ENCODE measurements around the gene CACNA2D3.

Gene CACNA2D3

DNA sequence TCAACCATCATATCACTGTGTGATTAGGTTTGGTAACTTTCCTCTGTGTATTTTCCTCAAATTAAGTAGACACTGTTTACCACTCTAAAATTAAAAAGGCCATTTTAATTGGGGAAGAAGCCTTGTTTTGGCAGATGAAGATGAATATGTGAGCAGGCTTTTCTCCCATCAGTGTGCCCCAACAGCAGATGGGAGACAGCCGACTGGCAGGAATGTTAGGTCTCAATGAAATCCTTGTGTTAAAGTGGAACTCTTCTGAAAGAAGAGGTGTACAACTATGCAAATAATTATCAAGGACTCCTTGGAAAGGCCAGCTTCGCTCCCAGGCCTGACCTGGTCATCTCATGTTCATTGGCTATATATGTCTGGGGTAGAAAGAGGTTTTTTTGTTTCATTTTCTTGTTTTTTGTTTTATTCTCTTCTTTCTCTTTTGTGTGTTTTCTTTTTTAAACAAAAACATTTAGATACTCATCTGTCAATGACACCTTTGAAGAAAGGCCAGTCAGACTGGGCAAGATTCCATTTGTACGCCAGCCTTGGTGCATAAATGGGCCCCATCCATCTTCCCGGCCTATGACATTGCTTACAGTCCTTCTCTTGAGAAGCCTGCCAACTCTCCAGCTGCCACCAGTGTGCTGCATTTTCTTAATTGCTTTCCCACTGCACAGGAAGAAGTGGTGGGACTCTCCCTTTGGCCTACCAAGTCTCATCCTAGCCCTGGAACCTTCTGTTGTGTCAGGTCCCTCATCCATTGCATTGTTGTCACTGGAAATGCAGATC, 779.7 kb downstream of the CACNA2D3 start:
- DNase-seq: no peak

DNA sequence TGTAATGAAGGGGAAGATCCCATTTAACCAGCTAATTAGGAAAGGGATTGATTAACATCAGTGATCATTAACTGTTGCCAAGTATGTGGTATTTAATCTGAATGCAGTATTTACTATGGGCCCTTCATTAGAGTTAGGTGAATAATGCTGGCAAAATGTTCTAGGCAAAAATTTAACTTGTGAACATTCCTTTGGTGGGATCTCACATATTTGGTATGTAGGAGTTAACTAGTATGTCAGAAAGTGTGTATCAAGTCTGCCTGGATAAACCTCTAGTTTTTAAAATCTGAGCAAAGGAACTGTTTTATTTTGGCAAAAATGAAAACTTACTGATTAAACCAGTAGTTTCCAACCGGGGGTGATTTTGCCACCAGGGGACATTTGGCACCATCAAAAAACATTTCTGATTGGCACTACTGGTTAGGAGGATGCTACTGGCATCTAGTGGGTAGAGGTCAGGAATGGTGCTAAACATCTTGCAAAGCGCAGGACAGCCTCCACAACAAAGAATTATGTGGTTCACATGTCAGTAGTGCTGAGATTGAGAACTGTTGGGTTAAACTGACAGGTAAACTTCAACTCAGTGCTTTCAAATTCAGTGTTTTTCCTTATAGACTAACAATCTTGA, 783.0 kb downstream of the CACNA2D3 start:
- no peak for DNase-seq

DNA sequence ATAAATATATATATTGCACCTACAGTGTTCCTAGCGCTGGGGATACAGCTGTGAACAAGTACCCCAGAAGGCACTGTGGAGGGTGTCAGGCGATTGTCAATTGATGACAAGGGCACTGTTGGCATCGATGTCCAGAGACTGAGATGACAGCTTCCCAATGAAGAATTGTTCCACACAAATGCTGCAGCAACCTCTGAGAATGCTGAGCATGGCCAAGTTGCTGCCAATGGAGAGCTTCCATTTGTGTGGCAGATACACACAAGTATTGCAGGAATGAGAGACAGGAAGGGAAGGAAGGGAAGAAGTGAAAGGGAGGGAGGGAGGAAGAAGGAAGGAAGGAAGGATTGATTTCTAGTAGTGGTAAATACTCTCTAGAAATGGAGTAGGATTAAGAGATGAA, 783.6 kb downstream of the CACNA2D3 start:
- DNase-seq: no peak

DNA sequence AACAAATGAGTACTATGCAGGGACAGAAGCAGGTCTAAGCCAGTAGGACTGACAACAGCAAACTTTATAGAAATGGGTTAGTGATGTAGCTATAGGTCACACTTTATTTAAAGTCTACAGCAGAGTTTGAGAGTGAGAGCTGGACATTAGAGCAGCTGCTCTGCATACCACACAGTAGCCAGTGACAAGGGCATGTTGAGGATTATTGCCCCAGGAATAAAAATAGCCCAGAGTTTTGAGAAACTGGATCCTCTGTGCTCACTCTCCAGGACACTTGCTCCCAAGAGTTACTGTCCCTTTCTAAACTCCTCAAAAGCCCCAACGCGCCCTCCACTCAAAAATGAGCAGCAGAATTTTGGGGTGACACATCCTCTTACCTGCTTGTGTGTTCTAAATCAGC, 784.4 kb downstream of the CACNA2D3 start:
- no peak for DNase-seq

DNA sequence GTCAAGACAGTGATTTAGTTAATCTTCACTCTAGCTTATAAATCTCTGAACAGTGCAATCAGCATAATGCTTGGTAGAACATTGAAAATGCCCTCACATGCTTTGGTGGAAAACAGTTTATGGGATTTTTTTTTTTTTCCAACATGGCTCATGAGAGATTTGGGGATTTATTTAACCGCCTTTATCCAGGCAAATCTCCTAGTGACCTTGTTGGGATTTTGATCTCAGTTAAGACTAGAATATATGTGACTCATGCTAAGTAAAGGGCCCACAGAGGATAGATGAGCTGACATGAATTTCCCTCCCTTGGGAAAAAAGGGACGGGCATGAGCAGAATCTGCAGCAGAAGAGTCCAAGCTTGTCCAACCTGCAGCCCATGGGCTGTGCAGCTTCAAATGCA, 786.8 kb downstream of the CACNA2D3 start:
- no peak for DNase-seq

DNA sequence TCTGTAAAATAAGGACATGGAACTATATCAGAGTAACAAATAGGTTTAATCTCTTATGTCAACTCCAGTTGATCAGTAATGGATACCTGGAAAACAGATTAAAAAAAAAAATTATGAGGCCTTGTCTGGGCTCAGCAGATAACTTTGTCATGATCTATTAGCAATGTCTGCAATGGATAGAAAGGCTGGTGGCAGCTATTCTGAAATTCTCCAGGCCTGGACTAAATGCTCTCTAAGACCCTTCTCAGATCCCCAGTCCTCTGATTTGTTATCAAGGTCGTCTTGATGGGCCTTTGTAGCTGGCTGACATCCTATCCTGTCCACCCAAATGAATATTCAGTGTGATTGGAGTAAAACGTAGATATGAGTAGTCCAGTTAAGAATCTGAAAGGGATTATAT, 791.8 kb downstream of the CACNA2D3 start:
- no peak for DNase-seq

DNA sequence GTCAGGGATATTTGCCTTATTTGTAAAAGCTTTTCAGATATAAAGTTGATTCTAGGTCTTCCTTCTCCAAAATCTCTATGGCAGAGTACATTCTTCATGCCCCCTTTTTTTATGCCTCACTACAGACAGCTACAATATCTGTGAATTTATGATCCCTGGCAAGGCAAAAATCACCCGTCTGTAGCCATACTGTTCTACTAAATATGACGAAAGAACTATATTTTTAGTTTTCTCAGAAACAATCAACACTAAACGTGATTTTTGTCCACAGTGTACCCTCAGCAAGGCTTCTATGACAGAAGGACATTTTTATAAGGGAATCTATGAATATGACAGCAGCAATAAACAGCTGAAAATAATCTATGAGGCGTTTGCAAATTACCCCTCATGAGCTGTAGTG, 792.8 kb downstream of the CACNA2D3 start:
- no peak for DNase-seq

DNA sequence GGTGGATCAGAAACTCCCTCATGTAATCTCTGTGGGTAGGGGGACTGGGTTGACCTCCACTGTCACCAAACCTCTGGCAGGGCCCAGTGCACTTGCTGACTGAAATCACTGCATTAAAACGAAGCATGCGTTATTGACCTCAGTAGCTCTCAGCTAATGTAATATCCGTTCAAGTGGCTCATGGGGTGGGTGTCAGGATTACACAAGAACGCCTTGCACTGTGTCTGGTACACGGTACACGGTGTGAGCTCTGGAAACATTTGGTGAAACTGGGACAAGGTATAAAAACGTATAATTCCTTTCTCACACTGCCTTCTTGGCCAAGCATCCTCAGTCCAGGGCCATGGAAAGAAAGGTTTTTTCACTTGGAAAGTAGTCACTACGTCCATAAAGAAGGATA, 793.6 kb downstream of the CACNA2D3 start:
- no peak for DNase-seq

DNA sequence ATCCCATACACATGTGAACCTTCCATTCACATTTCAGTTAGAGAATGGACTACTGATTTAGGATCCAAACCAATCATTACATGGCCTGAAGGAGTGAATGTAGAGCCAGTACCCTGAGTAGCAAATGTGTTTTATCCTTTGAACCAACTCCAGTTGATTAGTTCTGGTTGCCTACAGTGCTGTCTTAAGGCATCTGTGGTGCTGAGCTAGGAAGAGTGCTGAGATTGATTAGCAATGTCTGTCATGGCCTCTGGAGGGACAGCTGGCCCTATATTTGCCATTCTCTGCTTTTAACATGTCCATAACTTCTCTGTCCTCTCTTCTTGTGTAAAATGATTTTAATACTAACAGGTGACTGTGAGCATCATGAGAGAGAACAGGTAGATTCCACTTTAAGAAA, 794.4 kb downstream of the CACNA2D3 start:
- DNase-seq: no peak

DNA sequence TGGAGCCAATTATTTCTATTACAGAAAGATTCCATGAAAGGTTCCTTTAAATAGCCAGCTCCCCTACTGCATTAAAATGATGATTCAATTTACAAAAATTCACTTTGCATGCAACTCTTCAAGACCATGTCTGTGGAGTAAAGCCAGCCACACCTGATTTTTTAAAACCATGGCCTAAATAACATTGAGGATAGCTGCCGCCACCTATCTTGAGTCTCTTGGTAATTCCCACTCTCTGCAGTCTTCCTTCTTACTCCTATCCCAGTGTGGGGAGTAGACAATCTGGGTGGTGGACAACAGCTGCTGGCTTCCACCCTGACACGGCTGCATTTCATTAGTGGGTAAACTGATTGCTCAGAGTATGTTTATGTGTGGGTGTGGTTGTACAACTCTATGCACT, 794.8 kb downstream of the CACNA2D3 start:
- no peak for DNase-seq

DNA sequence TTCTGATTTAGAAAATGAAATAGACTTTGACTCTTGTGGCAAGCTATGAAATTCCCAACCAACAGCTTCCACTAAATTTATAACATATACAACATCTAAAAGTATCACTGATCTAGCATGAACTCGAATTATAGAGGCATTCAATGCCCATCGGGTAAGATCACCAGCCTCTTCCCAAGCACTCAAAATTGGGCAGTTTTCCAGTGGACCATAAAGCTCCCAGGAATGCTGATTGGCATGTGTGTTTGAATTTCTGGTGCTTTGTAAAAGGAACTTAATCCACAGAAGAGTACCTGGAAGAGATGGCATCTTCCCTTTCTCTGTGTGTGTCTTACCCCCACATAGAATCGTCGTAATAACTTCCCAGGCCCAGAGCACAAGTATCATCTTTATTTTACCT, 795.5 kb downstream of the CACNA2D3 start:
- no peak for DNase-seq

DNA sequence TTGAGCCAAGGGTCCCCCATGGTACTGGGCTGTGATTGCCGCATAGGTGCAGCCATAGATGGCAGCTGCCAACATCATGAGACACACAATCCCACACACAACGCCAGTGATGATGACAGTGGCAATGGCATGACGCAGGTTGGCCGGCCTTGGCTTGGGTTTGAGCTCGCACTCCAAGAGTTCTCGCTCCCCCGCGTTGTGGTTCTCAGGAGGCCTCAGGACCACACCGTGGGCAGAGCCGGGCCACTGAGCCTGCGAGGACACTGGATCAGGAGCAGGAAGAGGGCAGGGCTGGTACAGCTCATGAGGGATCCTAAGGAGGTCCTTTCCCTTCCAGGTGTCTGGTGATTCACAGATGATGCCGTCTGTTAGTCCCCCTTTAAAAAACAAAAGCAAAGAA, 796.2 kb downstream of the CACNA2D3 start:
- no peak for DNase-seq

DNA sequence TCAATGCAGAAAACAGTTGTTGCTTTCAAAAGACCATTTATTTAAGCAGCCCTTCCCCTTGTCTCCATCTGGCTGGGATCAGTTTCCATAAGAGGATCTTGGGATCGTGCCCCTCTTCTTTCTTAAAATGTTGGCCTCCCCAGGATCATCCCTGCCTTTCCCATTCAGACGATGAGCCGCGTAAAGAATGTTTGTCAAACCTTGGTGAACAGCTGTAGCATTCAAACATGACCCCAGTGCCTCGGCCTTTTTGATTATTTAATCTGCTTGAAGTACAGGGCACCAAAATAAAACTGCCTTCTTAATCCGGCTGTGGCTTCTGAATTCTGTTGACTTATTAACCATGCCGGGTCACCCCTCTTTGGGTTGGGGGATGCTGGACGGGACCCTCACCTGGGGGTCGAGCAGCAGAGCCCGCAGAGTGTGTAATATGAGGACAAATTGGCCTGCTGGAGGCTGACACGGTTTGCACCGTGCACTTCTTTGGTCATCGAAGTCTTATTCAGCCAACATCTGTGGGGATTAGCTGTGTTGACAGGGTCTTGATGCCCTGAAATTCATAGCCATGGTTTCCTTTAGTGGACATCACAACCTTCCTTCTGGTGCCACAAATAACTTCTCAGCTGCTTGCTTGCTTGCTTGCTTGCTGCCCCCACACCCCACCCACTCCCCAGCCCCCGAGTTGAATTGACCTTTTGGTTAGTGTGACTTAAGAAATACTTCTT, 805.9 kb downstream of the CACNA2D3 start, which contains the start of gene LRTM1:
Gene LRTM1 (minus strand): TSS at position 14 of the 725 bp plus-strand sequence. CDS start 148 bp downstream, outside the sequence.
- no peak for DNase-seq

DNA sequence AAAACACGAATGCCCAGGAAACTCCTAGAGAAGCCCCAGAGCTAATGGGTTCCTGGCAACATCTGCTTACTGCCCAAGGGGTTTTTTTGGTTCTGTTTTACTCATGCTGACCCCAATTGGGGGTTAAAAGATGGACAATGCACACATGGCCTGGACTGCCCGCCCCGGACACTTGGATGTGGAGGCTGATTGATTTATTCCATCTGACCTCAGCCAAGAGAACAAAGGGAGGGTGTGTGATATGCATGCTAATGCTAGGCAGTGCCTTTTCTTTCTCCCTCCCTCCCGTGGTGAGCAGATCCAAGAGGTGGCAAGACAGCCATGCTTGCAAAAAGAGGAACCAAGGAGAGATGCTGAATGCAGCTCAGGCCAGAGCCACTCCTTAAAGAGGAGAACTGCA, 808.8 kb downstream of the CACNA2D3 start:
- no peak for DNase-seq

DNA sequence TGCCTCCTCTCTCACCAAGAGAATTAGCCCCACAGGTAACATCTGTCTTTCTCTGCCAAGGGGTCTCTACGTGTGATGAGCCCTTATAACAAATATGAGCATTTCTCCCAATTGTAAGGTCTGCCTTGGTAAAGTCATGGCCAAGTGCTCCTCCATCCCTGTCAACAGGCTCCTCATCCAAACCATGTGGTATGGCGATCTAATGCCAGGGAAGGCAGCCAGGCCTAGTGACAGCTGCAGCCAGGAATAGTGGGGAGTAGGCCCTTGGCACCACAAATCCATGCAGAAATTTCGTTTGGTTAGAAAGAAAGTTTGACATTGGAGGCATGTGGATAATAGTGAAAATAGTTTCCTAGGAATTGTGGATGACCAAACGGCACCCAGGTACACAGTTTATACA, 810.3 kb downstream of the CACNA2D3 start:
- no peak for DNase-seq

DNA sequence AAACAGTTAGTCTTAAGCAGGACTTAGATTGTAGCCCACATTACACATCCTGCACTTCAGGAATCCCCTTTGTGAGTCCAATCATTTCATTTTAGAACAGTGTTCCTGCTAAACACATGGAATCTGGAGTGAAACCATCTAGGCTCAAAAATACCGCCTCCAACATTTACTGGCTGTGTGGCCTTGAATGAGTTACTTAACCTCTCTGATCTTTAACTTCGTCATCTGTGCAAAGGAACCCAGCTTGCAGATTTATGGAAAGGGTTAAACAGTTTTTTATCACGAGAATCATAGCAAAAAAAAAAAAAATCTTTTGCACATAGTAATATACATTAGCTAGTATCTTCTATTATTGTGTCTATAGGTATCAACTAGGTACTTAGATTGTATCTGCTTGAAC, 813.5 kb downstream of the CACNA2D3 start:
- no peak for DNase-seq

DNA sequence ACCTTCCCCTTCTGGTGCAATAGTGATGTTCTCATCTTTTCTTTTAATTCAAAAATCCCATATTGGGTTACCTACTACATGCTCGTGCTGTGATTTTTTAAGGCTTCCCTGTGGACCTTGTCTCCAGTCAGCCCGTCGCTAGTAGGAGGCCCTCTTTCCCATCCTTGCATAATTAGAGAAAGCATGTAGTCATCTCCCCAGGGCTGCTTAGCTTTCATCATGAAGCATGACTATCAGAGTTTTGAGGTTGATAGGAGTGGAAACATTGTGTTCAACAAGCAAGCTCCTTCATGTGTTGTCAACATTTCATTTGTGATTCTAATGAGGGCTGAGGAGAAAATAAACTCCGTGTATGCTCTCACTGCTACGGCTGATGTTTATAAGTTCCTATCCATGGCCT, 814.2 kb downstream of the CACNA2D3 start:
- no peak for DNase-seq

DNA sequence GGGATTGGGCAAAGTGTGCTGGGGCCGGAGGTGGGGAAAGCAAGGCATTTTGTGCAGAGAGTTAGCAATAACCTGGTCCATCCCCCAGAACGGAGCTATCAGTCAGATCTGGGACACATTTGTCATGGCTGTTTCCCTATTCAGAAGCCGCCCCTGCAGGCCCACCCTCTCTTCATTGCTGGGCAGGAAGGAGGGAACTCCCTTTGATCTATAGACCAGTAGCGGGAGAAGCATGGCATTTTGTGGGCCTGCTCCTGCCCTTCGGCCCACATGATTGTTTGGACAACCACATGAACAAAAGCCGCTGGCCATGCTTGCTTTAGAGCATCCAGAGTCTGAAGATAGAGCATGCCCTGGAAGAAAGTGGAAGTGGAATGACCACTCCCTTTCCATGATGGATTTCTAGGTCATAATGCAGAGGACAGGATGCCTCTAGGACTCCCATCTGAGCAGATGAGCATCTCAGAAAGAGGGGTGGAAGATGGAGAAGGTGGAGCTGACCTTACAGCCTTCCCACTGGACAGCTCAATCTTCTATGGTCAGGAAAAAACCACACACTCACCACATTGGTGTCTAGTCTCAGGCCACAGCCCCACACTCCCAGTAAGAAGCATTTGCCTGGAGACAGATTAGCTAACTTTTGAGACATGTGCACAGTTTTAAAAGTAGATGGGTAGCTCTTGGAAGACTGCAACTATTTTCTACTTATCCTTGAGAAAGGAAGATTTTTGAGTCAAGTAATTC, 817.4 kb downstream of the CACNA2D3 start:
- no peak for DNase-seq

DNA sequence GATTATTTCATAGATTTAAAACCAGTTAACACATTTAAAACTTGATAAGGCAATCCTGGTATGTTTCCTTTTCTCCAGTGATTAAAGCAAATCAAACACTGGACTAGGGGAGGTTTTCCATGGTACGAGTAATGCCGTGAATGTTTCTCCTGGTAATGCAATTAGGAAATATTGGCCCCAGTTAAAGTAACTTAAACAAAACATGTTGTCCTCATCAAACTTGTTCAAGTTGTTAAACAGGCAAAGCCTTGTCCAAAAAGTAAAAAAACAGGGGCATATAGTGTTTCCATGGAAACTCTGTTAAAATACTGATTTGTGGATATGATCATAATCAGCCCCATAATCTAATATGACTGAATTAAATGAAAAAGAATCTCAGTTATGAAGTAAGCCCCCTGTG, 818.6 kb downstream of the CACNA2D3 start:
- no peak for DNase-seq

DNA sequence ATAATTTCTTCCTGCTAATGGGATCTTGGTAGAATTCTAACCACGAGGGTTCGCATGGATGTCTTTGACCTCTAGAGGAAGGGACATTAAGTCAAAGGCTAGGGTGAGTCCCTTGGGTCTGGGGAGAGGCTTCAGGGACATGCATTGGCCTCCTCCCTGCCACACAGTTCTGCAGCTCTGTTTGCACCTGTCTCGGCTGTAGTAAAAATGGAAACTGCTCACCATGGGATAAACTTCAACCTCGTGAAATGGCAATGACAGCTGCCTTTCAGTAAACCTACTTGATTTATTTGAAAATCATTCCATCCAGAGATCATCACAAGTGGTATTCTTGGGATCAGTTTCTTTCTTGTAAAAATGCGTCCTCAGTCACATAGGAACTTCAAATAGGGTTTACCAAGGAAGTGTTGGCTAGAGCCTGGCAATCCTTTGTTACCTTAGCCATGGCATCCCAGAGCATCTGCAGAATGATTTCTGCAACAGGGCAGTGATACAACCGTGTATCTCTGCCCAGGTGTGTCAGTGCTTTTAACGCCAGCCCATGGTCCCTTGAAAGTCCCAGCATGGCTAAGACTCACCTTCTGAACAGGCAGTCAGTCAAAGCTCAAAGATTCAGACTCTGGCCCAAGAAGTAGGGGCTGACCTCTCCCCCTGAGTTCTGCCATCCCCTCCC, 819.5 kb downstream of the CACNA2D3 start:
- DNase-seq: no peak

DNA sequence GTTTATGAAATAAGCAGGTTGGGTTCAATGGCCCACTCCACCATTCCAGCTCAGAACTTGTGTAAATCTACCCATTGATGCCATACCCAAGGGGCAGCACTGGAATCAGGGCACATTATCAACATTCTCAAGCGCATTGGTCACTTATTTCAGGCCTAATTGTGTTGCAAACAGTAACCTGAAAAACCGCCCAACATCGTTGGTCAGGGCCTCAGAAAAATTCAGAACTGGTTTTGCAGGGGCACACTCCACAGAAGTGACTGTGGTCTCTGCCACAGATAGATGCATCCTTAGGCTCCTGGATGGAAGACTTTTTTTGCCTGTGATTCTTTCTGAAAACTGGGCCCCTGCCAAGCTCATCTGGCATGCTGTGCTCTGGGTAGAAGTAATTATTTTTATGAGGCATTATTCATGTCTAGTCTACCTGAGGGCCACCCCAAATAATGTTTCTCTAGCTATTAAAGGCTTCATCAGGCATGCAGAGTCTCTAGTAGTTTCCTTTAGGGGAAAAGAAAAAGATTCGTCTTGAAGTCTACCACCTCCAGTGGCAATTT, 827.2 kb downstream of the CACNA2D3 start:
- DNase-seq: no peak

DNA sequence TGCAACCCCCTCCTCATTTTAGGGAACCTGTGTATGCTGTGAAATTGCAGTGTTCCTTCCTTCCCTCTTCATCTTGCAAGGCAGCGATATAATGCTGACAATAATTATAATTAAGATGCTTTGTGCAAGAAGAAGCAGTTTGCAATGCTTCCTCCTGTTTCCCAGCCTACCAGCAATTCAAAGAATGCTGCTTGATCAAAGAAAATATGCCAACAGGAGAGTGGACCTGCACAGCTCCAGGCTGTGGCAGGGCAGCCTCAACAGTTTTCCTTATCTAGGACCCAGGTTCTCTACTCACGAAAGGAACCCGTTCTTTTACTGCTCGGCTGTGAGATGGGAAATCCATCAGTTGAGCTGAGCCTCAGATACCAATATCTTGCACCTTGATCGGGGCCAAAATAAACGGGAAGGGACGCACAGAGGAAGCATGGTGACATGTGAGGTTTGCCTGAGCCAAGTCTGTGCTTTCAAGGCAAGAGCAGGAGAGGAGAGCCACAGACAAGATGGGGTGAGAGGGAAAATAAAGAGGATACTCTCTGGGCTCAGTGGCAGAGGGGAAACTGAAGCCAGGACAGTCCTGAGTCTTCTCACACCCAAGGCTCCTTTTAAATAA, 828.1 kb downstream of the CACNA2D3 start:
- DNase-seq: no peak

All from CD4-positive, alpha-beta T cell treated with Interferon gamma for 1 hour (primary cell).